GM12874 (cell line): ENCODE results near the gene LAMTOR2.

Experiments
- TF ChIP-seq, protein P1 (sequence below): IDR thresholded peaks from 2 replicates; pipeline ENCODE4 v1.5.1; 2011; ENCODE audit warnings: low read depth, mild to moderate bottlenecking, control low read depth, low read length, moderate library complexity; ENCODE audit not compliant: insufficient read depth

The LAMTOR2 gene

GRCh38 chr1:156042828-156043227, 11.8 kb upstream of the LAMTOR2 start:
- TF ChIP-seq, protein P1, sequence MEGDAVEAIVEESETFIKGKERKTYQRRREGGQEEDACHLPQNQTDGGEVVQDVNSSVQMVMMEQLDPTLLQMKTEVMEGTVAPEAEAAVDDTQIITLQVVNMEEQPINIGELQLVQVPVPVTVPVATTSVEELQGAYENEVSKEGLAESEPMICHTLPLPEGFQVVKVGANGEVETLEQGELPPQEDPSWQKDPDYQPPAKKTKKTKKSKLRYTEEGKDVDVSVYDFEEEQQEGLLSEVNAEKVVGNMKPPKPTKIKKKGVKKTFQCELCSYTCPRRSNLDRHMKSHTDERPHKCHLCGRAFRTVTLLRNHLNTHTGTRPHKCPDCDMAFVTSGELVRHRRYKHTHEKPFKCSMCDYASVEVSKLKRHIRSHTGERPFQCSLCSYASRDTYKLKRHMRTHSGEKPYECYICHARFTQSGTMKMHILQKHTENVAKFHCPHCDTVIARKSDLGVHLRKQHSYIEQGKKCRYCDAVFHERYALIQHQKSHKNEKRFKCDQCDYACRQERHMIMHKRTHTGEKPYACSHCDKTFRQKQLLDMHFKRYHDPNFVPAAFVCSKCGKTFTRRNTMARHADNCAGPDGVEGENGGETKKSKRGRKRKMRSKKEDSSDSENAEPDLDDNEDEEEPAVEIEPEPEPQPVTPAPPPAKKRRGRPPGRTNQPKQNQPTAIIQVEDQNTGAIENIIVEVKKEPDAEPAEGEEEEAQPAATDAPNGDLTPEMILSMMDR = no peak

DNA sequence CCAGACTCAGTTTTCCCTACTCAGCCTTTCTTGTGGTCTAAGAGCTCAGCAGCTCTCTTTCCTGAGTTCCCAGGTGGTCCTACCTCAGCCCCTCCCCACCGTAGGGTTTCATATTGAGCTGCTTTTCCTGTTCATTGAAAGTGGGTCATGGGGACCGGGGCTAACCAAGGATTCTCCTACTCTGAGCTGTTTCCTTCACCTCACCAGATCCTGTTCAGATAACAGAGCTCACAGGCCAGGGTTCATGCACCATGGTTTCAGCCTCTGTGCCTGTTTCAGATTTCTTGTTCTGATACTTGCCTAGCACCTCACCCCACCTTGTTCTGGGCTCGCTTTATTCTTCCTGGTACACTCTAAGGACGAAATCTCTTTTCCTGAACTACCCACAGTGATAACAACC, 9.5 kb upstream of the LAMTOR2 start:
- TF ChIP-seq, protein P1 = no peak

DNA sequence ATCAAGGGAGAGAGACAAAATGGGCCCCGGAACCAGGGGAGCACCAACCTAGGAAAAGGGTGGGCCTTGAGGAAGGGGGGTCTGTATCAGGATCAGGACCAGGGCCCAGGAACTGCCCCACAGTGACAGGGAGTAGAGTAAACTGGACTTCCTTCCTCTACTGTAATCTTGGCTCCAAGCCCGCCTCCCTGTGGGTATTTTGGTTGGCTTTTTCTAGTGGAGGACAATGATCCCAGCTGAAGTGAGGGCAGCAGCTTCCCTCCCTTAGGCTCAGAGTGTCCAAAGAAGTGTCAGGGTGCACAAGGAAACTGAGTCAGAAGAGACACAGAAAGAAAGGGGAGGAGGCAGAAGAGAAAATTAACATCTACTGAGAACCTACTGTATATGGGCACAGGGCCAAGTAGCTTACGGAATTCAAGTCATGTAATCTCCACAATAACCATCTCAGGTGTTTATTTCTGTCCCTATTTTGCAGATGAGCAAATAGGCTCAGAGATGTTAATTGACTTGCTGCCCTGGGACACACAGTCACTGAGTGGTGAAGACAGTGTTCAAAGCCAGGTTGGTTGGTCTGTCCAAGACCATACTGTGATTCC, 5.8 kb upstream of the LAMTOR2 start:
- TF ChIP-seq, protein P1 = no peak

- TF ChIP-seq, protein P1 = no peak
Observed at GRCh38 chr1:156050376-156050775, 4.2 kb upstream of the LAMTOR2 start.

- TF ChIP-seq, protein P1 = no peak
Observed at GRCh38 chr1:156051011-156051725, 3.4 kb upstream of the LAMTOR2 start.

GRCh38 chr1:156052862-156053767, 1.5 kb upstream of the LAMTOR2 start:
- TF ChIP-seq, protein P1 = peak; percentile 57; the same call in 1 of the 2 replicates

- TF ChIP-seq, protein P1 = peak; percentile 83
Observed at GRCh38 chr1:156053768-156054499, 648 bp upstream of the LAMTOR2 start, which contains the start of gene UBQLN4. UBQLN4 (minus strand) TSS chr1:156053798; CDS start chr1:156053701, 97 bp downstream.
